Neuronal stem cell (in vitro differentiated cells): ENCODE results near the gene ZNF423.
A peak's percentile ranks its signal among the peaks of the same experiment; 100 is the strongest.

Experiments used
- DNase-seq: peaks from one replicate; pipeline ENCODE4 v3.0.0-alpha.2; 2013; ENCODE audit warnings: low spot score
- H2AFZ ChIP-seq: one replicate; pipeline ENCODE4 v1.6.1; 2013; ENCODE audit warnings: mild to moderate bottlenecking, low read length, inconsistent platforms
- H2AK5ac ChIP-seq: 2 replicates; pipeline ENCODE4 v1.6.1; 2013; ENCODE audit warnings: low read depth, mild to moderate bottlenecking, inconsistent platforms, low read length, moderate library complexity, mixed read lengths
- H2BK120ac ChIP-seq: 2 replicates; pipeline ENCODE4 v1.6.1; 2013; ENCODE audit warnings: low read depth, mild to moderate bottlenecking, inconsistent platforms, low read length, moderate library complexity, mixed read lengths
- H2BK12ac ChIP-seq: one replicate; pipeline ENCODE4 v1.6.1; 2013; ENCODE audit warnings: low read length, inconsistent platforms
- H2BK15ac ChIP-seq: 2 replicates; pipeline ENCODE4 v1.6.1; 2013; ENCODE audit warnings: mild to moderate bottlenecking, low read length, inconsistent platforms, mixed read lengths
- H2BK5ac ChIP-seq: one replicate; pipeline ENCODE4 v1.6.1; 2013; ENCODE audit warnings: inconsistent platforms, mild to moderate bottlenecking, low read length, moderate library complexity
- H3K14ac ChIP-seq: one replicate; pipeline ENCODE4 v1.6.1; 2013; ENCODE audit warnings: low read length, inconsistent platforms
- H3K18ac ChIP-seq: 2 replicates; pipeline ENCODE4 v1.6.1; 2013; ENCODE audit warnings: low read length, inconsistent platforms
- H3K23ac ChIP-seq: 2 replicates; pipeline ENCODE4 v1.6.1; 2013; ENCODE audit warnings: low read depth, mild to moderate bottlenecking, mixed read lengths, low read length, inconsistent platforms; ENCODE audit not compliant: poor library complexity
- H3K27ac ChIP-seq: replicated peaks from 3 replicates; pipeline ENCODE4 v1.5.1; 2013; ENCODE audit warnings: low read length, inconsistent platforms
- H3K27me3 ChIP-seq, 3 experiments: 2 replicates each; pipeline ENCODE4 v1.6.1; 2013; ENCODE audit warnings: low read length in 3 of 3, mild to moderate bottlenecking in 2 of 3, inconsistent platforms in 1 of 3, low read depth in 1 of 3, mixed read lengths in 1 of 3, moderate library complexity in 1 of 3; ENCODE audit not compliant: control insufficient read depth in 3 of 3, insufficient read depth in 3 of 3
- H3K36me3 ChIP-seq, 2 donors: replicated peaks in 1 of 2; 2 replicates each; pipeline ENCODE4 v1.6.1; 2013; ENCODE audit warnings: low read length in 2 of 2; ENCODE audit not compliant: control insufficient read depth in 2 of 2, insufficient read depth in 2 of 2
- H3K4ac ChIP-seq: 2 replicates; pipeline ENCODE4 v1.6.1; 2013; ENCODE audit warnings: inconsistent platforms, mild to moderate bottlenecking, low read length, moderate library complexity
- H3K4me1 ChIP-seq, 2 donors: 1 replicate in 1 of 2; 2 replicates in 1 of 2; pipeline ENCODE4 v1.6.1; 2013; ENCODE audit warnings: low read length in 2 of 2, low read depth in 1 of 2; ENCODE audit not compliant: control insufficient read depth in 2 of 2, insufficient read depth in 1 of 2
- H3K4me2 ChIP-seq: one replicate; pipeline ENCODE4 v1.6.1; 2013; ENCODE audit warnings: mild to moderate bottlenecking, low read length, inconsistent platforms; ENCODE audit not compliant: insufficient read depth, poor library complexity, severe bottlenecking
- H3K4me3 ChIP-seq, 2 donors: 2 replicates each; pipeline ENCODE4 v1.5.1; 2013; ENCODE audit warnings: low read length in 2 of 2, mild to moderate bottlenecking in 2 of 2, inconsistent platforms in 1 of 2, moderate library complexity in 1 of 2
- H3K79me1 ChIP-seq: one replicate; pipeline ENCODE4 v1.6.1; 2013; ENCODE audit warnings: low read depth, mild to moderate bottlenecking, inconsistent platforms, low read length, moderate library complexity
- H3K9ac ChIP-seq: one replicate; pipeline ENCODE4 v1.6.1; 2013; ENCODE audit warnings: mild to moderate bottlenecking, low read depth, low read length, inconsistent platforms; ENCODE audit not compliant: poor library complexity
- H3K9me3 ChIP-seq, 2 donors: replicated peaks in 1 of 2; 2 replicates each; pipeline versions ENCODE3 to v1.6.1; 2013; ENCODE audit warnings: low read length in 2 of 2, mild to moderate bottlenecking in 2 of 2, inconsistent platforms in 1 of 2, low read depth in 1 of 2, mixed read lengths in 1 of 2, moderate library complexity in 1 of 2; ENCODE audit not compliant: control insufficient read depth in 2 of 2, insufficient read depth in 1 of 2
- H4K8ac ChIP-seq: one replicate; pipeline ENCODE4 v1.6.1; 2013; ENCODE audit warnings: low read depth, mild to moderate bottlenecking, inconsistent platforms, low read length, moderate library complexity
- H4K91ac ChIP-seq: one replicate; pipeline ENCODE4 v1.6.1; 2013; ENCODE audit warnings: low read length, low read depth, mild to moderate bottlenecking, inconsistent platforms; ENCODE audit not compliant: poor library complexity
- WGBS, 2 donors: extraction: QIAGEN DNeasy Blood & Tissue Kit; methylation state at CpG; one replicate each; pipeline ENCODE4 v1.1.7; 2013; ENCODE audit warnings: missing lambda C conversion rate in 2 of 2, mixed read lengths in 1 of 2; ENCODE audit not compliant: insufficient read length in 2 of 2, insufficient replicate concordance in 1 of 2; ENCODE audit errors: extremely low coverage in 2 of 2; 5-methylcytosine and 5-hydroxymethylcytosine counted together

Gene ZNF423

DNA sequence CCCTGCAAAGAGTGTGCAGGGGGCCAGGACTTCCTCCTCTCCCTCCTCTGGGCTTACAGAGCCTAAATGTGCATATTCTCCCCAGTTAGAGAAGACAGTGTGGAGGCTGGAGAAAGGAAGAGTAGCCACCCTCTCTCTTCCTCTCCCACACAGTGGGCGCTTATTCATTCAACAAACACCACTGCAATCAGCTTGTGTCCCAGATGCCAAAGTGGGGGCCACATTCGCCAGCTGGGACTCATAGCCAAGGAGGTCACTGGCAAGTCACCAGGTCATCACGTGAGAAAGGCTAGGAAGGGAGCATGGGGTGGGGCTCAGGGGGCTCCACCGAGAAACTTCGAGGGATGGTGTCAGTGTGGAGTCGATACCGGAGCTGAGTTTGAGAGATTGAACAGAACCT lies 45.0 kb upstream of the ZNF423 start:
- Histone ChIP-seq H4K91ac (no peak overlapping the region), H3K36me3 (no peaks in the 10 kb centered on the region), H3K23ac (no peak overlapping the region), H3K27me3 (peaks cover 0 to 47% (median 0%) of the 10 kb centered on the region in 3 experiments), H3K9ac (no peak overlapping the region), H2BK12ac (no peak overlapping the region), H2AFZ (no peak overlapping the region), H4K8ac (no peak overlapping the region), H3K9me3 (no peaks in the 10 kb centered on the region), H2BK120ac (no peak overlapping the region), H3K27ac (no peak overlapping the region), H3K4ac (no peak overlapping the region), H2BK15ac (no peak overlapping the region), H3K14ac (no peak overlapping the region), H3K4me2 (no peak overlapping the region), H2BK5ac (no peak overlapping the region), H3K4me3 (no peak overlapping the region), H3K4me1 (peaks cover 0 to 2% of the 10 kb centered on the region in 2 donors), H2AK5ac (no peak overlapping the region), H3K18ac (no peak overlapping the region), H3K79me1 (no peaks in the 10 kb centered on the region)
- WGBS, 2 donors: no CpG with 5 or more reads among the region's 7 CpGs
- no peak for DNase-seq

- Histone ChIP-seq H3K36me3 (no peaks in the 10 kb centered on the region), H3K4ac (no peak overlapping the region), H2AFZ (no peak overlapping the region), H3K27ac (no peak overlapping the region), H2BK15ac (peak overlapping the region; percentile 20), H3K23ac (no peak overlapping the region), H2BK12ac (no peak overlapping the region), H3K9ac (no peak overlapping the region), H3K27me3 (peaks cover 0 to 49% (median 0%) of the 10 kb centered on the region in 3 experiments), H2AK5ac (no peak overlapping the region), H3K4me1 (peaks cover 0 to 2% of the 10 kb centered on the region in 2 donors), H4K8ac (no peak overlapping the region), H2BK120ac (no peak overlapping the region), H3K4me2 (no peak overlapping the region), H4K91ac (no peak overlapping the region), H3K79me1 (no peaks in the 10 kb centered on the region), H2BK5ac (no peak overlapping the region), H3K14ac (no peak overlapping the region), H3K9me3 (no peaks in the 10 kb centered on the region), H3K18ac (no peak overlapping the region), H3K4me3 (no peak overlapping the region)
- WGBS, 2 donors: no CpG with 5 or more reads among the region's 8 CpGs
- DNase-seq: no peak
Observed at GRCh38 chr16:49899991-49900695, 44.2 kb upstream of the ZNF423 start.

GRCh38 chr16:49896447-49896964 lies 40.6 kb upstream of the ZNF423 start:
- no peak overlapping the region for H2BK12ac ChIP-seq
- no peaks in the 10 kb centered on the region for H3K79me1 ChIP-seq
- H3K4ac ChIP-seq: no peak overlapping the region
- H3K14ac ChIP-seq: no peak overlapping the region
- no peak overlapping the region for H4K8ac ChIP-seq
- no peaks in the 10 kb centered on the region for H3K36me3 ChIP-seq
- H3K4me1 ChIP-seq: peaks cover 0 to 2% of the 10 kb centered on the region in 2 donors
- no peak overlapping the region for H3K4me2 ChIP-seq
- no peak overlapping the region for H3K18ac ChIP-seq
- no peak overlapping the region for H3K4me3 ChIP-seq
- no peak for DNase-seq
- H3K27ac ChIP-seq: no peak overlapping the region
- no peak overlapping the region for H2AFZ ChIP-seq
- H3K23ac ChIP-seq: no peak overlapping the region
- H3K9ac ChIP-seq: no peak overlapping the region
- H2BK15ac ChIP-seq: no peak overlapping the region
- no peak overlapping the region for H2BK120ac ChIP-seq
- peaks cover 0 to 58% (median 0%) of the 10 kb centered on the region in 3 experiments for H3K27me3 ChIP-seq
- H4K91ac ChIP-seq: no peak overlapping the region
- H2BK5ac ChIP-seq: no peak overlapping the region
- WGBS, 2 donors: no CpG with 5 or more reads among the region's 12 CpGs
- no peak overlapping the region for H2AK5ac ChIP-seq
- no peaks in the 10 kb centered on the region for H3K9me3 ChIP-seq

- Histone ChIP-seq H3K27me3 (peaks cover 0 to 36% (median 0%) of the 10 kb centered on the region in 3 experiments), H2BK120ac (no peak overlapping the region), H3K4me1 (no peaks in the 10 kb centered on the region), H4K91ac (no peak overlapping the region), H3K9me3 (peaks cover 5 to 8% of the 10 kb centered on the region in 2 donors), H2BK5ac (no peak overlapping the region), H3K4me3 (no peak overlapping the region), H2BK12ac (no peak overlapping the region), H3K36me3 (no peaks in the 10 kb centered on the region), H2AFZ (no peak overlapping the region), H3K18ac (no peak overlapping the region), H2AK5ac (no peak overlapping the region), H3K4me2 (no peak overlapping the region), H4K8ac (no peak overlapping the region), H3K23ac (no peak overlapping the region), H3K14ac (no peak overlapping the region), H3K27ac (no peak overlapping the region), H3K9ac (no peak overlapping the region), H3K4ac (no peak overlapping the region), H2BK15ac (no peak overlapping the region), H3K79me1 (no peaks in the 10 kb centered on the region)
- no peak for DNase-seq
- no CpG with 5 or more reads among the region's 5 CpGs for WGBS, 2 donors
Observed at GRCh38 chr16:49890876-49891275, 35.0 kb upstream of the ZNF423 start.
